ENCODE data around the gene SCRG1. TPM values are rescaled to one million over a fixed set of nuclear protein-coding genes. Genes with fewer than 3 reads are reported as not detected.

SCRG1 gene
- total RNA-seq, 1 donor from 2014 or later: not detected

- no peak for DNase-seq (ENCODE audit: extremely low spot score, unreplicated experiment)
Measured at GRCh38 chr4:173343832-173344397, 55.0 kb downstream of the SCRG1 start.

GRCh38 chr4:173337463-173337862 lies 61.5 kb downstream of the SCRG1 start:
- Mint-ChIP-seq H3K36me3 (peaks cover 13% of the 10 kb centered on the region), H3K9me3 (no peaks in the 10 kb centered on the region), H3K4me3 (no peak overlapping the region), H3K27ac (no peak overlapping the region), H3K4me1 (ENCODE audit: unreplicated experiment) (peaks cover 17% of the 10 kb centered on the region), H3K27me3 (peaks cover 4% of the 10 kb centered on the region)
- no peak for DNase-seq (ENCODE audit: extremely low spot score, unreplicated experiment)
- TF ChIP-seq CTCF (conservative IDR thresholded peaks at IDR 0.05): no peak

More at GRCh38 chr4:173343832-173344397, 55.0 kb downstream of the SCRG1 start:
- no peaks in the 10 kb centered on the region for H3K36me3 Mint-ChIP-seq
- no peaks in the 10 kb centered on the region for H3K9me3 Mint-ChIP-seq
- H3K4me3 Mint-ChIP-seq: no peak overlapping the region
- no peaks in the 10 kb centered on the region for H3K4me1 Mint-ChIP-seq (ENCODE audit: unreplicated experiment)
- no peak for TF ChIP-seq CTCF (conservative IDR thresholded peaks at IDR 0.05)
- H3K27me3 Mint-ChIP-seq: no peaks in the 10 kb centered on the region
- no peak overlapping the region for H3K27ac Mint-ChIP-seq

GRCh38 chr4:173334891-173335752 lies 63.8 kb downstream of the SCRG1 start:
- H3K27ac Mint-ChIP-seq: peak overlapping the region; percentile 100
- no peak for TF ChIP-seq CTCF (conservative IDR thresholded peaks at IDR 0.05)
- H3K36me3 Mint-ChIP-seq: peaks cover 25% of the 10 kb centered on the region
- H3K4me1 Mint-ChIP-seq (ENCODE audit: unreplicated experiment): peaks cover 22% of the 10 kb centered on the region
- peak overlapping the region; percentile 100 for H3K4me3 Mint-ChIP-seq
- peak; percentile 87 for DNase-seq (ENCODE audit: extremely low spot score, unreplicated experiment)
- peaks cover 4% of the 10 kb centered on the region for H3K27me3 Mint-ChIP-seq
- no peaks in the 10 kb centered on the region for H3K9me3 Mint-ChIP-seq

Other genes starting within 250 kb of the SCRG1 start
- 63.9 and 100 TPM in 2 replicates for gene GALNT7, start 230.3 kb downstream of the SCRG1 start, total RNA-seq (ENCODE audit: low replicate concordance)
- gene HMGB2, start 64.8 kb downstream of the SCRG1 start, total RNA-seq (ENCODE audit: low replicate concordance): 67.7 and 201 TPM in 2 replicates
- gene SAP30, start 28.2 kb downstream of the SCRG1 start, total RNA-seq (ENCODE audit: low replicate concordance): 7.9 and 21.3 TPM in 2 replicates
- 8.3 and 40.3 TPM in 2 replicates for gene HAND2, start 131.1 kb upstream of the SCRG1 start, total RNA-seq (ENCODE audit: low replicate concordance)